Measurements from ENCODE around the gene IKBKE. TPM values are rescaled to one million over a fixed set of nuclear protein-coding genes. Genes with fewer than 3 reads are reported as not detected.

Gene IKBKE
- total RNA-seq, 4 donors from 2014 or later: 1.4 to 2.5 (median 2.3) TPM

DNA sequence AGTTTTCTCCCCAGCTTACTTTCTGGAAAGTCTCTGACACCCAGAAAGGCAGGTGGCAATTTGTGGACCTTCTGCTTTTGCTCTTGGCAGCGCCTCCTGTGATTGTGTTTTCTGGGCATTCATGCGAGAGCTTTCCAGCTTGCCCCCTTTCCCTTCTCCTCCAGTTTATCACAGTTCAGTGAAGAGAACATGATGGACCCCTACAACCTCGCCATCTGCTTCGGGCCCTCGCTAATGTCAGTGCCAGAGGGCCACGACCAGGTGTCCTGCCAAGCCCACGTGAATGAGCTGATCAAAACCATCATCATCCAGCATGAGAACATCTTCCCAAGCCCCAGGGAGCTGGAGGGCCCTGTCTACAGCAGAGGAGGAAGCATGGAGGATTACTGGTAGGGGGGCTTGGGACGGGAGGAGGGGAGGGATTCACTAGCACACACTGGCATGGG is 24.3 kb upstream of the IKBKE start:
- TF ChIP-seq EP300 (IDR thresholded peaks at IDR 0.05) (no peak), POLR2AphosphoS5 (IDR thresholded peaks at IDR 0.05) (no peak), CTCF (IDR thresholded peaks at IDR 0.05) (no peak), POLR2A (IDR thresholded peaks at IDR 0.05; ENCODE audit: low read depth) (no peak)
- intact Hi-C loops (cut with DNase I): no loop called here
- 99% methylated on average over 7 of the region's 8 CpGs for WGBS
- Histone ChIP-seq H3K9me3 (no peaks in the 10 kb centered on the region), H3K27me3 (no peaks in the 10 kb centered on the region), H3K4me3 (no peak overlapping the region), H3K36me3 (peaks cover 15 to 83% (median 69%) of the 10 kb centered on the region in 4 donors), H3K4me1 (peaks cover 14 to 20% (median 19%) of the 10 kb centered on the region in 4 donors), H3K27ac (replicated peaks in 1 of 4) (peak overlapping the region in 1 of 4 donors; percentile 49)
- DNase-seq (ENCODE audit: extremely low spot score): no peak

DNA sequence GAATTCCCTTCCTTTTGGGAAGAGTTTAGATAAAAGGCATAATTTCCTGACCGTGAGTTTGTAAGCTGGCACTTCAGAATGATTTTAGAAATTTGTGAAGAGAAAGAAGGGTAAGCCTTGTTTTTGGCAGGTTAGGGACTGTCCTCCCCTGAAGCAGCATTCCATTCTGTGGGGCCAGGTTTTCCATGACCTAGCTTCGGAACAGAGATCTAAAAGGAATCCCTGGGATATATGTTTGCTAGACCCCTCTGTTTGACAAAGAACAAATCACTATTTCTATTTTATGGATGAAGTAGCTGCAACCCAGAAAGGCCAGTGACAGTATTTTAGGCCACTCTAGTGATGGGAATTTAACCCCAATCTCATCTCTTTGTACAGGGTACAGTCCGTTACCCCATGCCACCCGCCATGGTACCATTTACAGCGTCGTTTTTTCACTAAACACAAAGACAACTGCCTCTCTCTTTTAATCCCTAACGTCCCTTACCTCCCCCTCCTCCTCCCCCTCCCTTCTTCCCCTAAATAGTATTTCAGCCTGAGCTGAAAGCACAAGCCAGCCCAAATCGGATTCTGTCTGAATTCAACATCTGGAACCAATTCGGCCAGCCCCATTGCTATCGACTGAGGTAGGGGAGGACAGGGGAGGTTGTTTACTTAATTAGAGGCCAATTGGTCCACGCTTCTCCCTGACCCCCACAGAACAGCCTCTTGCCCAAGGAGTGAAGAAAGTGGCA is 23.4 kb upstream of the IKBKE start:
- Histone ChIP-seq H3K9me3 (no peaks in the 10 kb centered on the region), H3K27ac (replicated peaks in 1 of 4) (no peak overlapping the region), H3K27me3 (no peaks in the 10 kb centered on the region), H3K4me1 (peaks cover 14 to 20% (median 19%) of the 10 kb centered on the region in 4 donors), H3K4me3 (no peak overlapping the region), H3K36me3 (peaks cover 19 to 83% (median 69%) of the 10 kb centered on the region in 4 donors)
- no peak for TF ChIP-seq CTCF (IDR thresholded peaks at IDR 0.05)
- DNase-seq (ENCODE audit: extremely low spot score): no peak
- intact Hi-C loops (cut with DNase I): no loop called here
- 75% methylated on average over 11 of the region's 11 CpGs for WGBS

- H3K4me1 ChIP-seq: peaks cover 14 to 20% (median 19%) of the 10 kb centered on the region in 4 donors
- intact Hi-C loops (cut with DNase I): no loop called here
- H3K9me3 ChIP-seq: no peaks in the 10 kb centered on the region
- no peaks in the 10 kb centered on the region for H3K27me3 ChIP-seq
- H3K4me3 ChIP-seq: no peak overlapping the region
- DNase-seq (ENCODE audit: extremely low spot score): no peak
- no peak for TF ChIP-seq EP300 (IDR thresholded peaks at IDR 0.05)
- no peak for TF ChIP-seq POLR2A (IDR thresholded peaks at IDR 0.05; ENCODE audit: low read depth)
- TF ChIP-seq CTCF (IDR thresholded peaks at IDR 0.05): no peak
- no peak for TF ChIP-seq POLR2AphosphoS5 (IDR thresholded peaks at IDR 0.05)
- WGBS: 75% methylated on average over 3 of the region's 3 CpGs
- H3K27ac ChIP-seq (replicated peaks in 1 of 4): no peak overlapping the region
- peaks cover 17 to 83% (median 67%) of the 10 kb centered on the region in 4 donors for H3K36me3 ChIP-seq
Observed at GRCh38 chr1:206447422-206447765, 22.9 kb upstream of the IKBKE start.

DNA sequence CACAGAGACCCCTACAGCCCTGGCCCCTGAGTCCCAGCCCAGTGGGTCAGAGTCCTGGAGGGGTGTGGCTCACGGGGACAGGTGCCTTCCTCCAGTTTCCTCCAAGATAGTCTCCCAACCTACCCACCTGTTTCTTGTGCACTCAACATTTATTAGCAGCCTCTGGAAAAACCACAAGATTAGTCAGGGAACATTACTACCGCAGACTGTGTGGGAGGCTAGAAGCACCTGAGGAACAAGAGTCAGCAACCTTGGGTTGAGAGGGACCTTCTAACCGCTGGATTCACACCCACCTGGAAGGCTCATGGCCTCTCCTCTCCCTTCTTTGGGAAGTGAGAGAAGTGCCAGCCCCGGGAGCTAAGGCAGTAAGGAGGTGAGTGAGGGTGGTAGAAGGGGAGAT is 22.5 kb upstream of the IKBKE start:
- Histone ChIP-seq H3K4me3 (no peak overlapping the region), H3K27ac (replicated peaks in 1 of 4) (no peak overlapping the region), H3K27me3 (no peaks in the 10 kb centered on the region), H3K9me3 (no peaks in the 10 kb centered on the region), H3K4me1 (peaks cover 14 to 20% (median 19%) of the 10 kb centered on the region in 4 donors), H3K36me3 (peaks cover 16 to 83% (median 65%) of the 10 kb centered on the region in 4 donors)
- DNase-seq (ENCODE audit: extremely low spot score): no peak
- intact Hi-C loops (cut with DNase I): no loop called here
- TF ChIP-seq POLR2A (IDR thresholded peaks at IDR 0.05; ENCODE audit: low read depth) (no peak), POLR2AphosphoS5 (IDR thresholded peaks at IDR 0.05) (no peak), EP300 (IDR thresholded peaks at IDR 0.05) (no peak), CTCF (IDR thresholded peaks at IDR 0.05) (no peak)
- 95% methylated on average over 3 of the region's 4 CpGs for WGBS

DNA sequence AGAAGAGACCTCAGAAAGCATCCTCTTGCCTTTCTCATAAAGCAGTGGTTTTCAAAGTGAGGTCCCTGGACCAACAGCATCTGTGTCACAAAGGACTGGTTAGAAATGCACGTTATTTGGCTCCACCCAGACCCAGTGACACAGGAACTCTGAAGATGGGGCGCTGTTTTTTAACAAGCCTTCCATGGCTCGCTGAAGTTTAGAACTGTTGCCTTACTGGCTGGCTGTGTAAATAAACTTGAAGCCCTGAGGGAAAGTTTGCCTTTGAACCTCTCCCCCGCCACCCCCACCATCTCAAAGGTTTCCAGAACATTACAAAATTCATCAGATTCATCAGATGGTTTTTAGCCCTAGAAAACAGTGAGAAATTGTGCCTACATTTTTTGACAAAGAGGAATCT is 21.8 kb upstream of the IKBKE start:
- H3K4me3 ChIP-seq: no peak overlapping the region
- WGBS: 87% methylated on average over 4 of the region's 4 CpGs
- H3K27ac ChIP-seq (replicated peaks in 1 of 4): no peak overlapping the region
- no peak for DNase-seq (ENCODE audit: extremely low spot score)
- peaks cover 21 to 85% (median 66%) of the 10 kb centered on the region in 4 donors for H3K36me3 ChIP-seq
- peaks cover 14 to 20% (median 19%) of the 10 kb centered on the region in 4 donors for H3K4me1 ChIP-seq
- no peaks in the 10 kb centered on the region for H3K9me3 ChIP-seq
- intact Hi-C loops (cut with DNase I): no loop called here
- no peak for TF ChIP-seq CTCF (IDR thresholded peaks at IDR 0.05)
- no peak for TF ChIP-seq EP300 (IDR thresholded peaks at IDR 0.05)
- TF ChIP-seq POLR2AphosphoS5 (IDR thresholded peaks at IDR 0.05): no peak
- no peak for TF ChIP-seq POLR2A (IDR thresholded peaks at IDR 0.05; ENCODE audit: low read depth)
- H3K27me3 ChIP-seq: no peaks in the 10 kb centered on the region

Data from esophagus muscularis mucosa (tissue), 4 donors.